Measurements from ENCODE around the gene STX3.
"Not testable (repeated sequence)": the region's sequence is repeated elsewhere in the genome, so short reads cannot be mapped to it uniquely, and the experiment has no call there.

The STX3 gene

DNA sequence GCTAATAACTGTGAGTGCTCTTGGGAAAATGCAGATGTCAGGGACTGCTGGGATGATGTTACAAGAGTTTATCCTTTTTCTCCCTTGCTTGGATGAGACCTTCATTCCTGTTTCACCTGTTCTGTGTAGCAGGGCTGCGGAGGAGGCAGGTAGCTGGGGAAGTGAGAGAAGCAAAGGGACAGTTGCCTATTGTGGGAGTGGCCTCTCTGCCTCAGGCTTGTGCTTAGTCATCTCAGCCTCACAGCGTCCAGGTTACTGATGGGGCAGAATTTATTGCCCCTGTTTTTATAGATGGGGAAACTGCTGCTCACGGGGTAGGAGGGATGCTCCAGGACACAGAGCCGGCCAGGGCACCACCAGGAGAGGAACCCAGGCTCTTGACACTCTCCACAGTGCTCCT lies 1.7 kb downstream of the STX3 start:
- no peak overlapping the region for H3K4me3 ChIP-seq (ENCODE audit: low read depth, low read length)

DNA sequence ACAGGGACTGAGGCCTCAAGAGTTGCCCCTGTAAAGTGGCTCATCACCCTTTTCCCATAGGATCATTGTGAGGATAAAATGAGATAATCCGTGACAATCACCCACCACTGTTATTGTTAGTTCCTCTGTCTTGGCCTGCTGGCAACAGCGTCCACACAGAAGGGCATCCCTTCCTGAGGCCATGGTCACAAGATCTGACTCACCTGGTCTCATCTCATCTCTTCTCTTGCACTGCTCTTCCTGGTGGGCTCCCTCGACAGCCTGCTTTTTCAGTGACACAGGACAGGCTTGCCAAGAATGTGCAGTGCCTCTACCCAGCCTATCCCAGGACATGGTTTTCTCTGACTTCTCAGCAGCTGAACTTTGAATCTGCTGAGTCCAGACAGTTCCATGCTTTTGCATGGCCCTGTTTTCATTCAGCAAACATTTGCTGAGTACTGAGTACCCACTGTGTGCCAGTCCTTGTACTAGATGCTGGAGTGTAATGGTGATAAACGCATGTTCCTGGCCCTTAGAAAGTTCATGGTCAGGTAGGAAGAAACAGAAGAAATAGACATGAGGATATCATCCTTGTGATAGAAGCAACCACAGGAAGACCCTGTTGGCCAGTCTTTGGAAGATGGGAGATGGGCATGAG lies 3.3 kb downstream of the STX3 start:
- no peak overlapping the region for H3K4me3 ChIP-seq (ENCODE audit: low read depth, low read length)

DNA sequence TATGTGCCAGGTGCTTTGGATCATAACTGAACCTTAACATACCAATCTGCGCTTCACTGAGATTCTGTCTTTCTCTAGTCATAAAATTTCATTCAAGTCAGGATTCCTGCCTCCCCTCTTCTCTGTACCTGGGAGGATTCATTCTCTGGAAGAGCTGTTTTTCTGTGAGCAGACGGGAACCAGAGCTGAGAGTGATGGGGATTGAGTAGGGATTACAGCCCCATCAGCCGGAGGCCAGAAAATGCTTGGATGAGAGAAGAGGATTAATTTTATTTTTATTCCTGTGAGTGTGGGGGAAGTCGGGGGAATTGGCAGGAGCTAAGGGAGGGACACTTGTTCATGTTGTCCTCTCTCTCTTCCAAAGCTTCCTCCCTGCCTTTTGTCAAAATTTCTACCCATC lies 4.7 kb downstream of the STX3 start:
- no peak overlapping the region for H3K4me3 ChIP-seq (ENCODE audit: low read depth, low read length)

DNA sequence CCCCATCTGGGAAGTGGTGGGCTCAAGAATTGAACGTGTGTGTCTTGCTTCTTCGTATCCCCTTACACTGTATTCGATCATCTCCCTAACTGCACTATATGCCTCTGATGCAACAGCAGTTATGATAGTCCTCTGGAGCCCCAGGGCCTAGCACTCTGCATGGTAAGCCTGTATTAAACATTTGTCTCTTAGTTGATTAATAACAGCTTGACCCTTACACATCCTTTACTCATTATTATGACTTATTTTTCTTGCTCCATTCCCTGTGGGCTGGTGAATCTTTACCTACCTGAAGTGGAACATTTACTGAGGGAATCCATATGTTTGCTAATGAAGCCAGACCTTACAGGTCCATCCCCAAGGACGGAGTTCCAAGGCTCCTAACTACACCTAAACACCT lies 5.6 kb downstream of the STX3 start:
- no peak overlapping the region for H3K4me3 ChIP-seq (ENCODE audit: low read depth, low read length)

DNA sequence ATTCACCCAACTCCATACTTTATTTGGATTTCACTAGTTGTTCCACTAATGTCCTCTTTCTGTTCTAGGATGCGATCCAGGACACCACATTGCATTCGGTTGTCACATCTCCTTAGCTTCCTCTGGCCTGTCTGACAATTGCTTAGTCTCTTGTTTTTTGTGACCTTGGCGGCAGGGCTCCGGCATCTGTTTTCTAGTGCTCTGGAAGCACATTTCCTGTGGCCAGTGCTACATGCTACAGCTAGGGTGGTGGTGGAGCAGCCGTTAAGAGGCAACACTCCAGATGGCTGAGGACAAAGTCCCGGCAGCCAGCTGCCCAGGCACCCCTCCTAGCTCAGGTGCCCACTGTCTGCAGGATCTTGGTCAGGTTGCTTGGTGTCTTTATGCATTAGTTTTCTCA lies 6.8 kb downstream of the STX3 start:
- no peak overlapping the region for H3K4me3 ChIP-seq (ENCODE audit: low read depth, low read length)

DNA sequence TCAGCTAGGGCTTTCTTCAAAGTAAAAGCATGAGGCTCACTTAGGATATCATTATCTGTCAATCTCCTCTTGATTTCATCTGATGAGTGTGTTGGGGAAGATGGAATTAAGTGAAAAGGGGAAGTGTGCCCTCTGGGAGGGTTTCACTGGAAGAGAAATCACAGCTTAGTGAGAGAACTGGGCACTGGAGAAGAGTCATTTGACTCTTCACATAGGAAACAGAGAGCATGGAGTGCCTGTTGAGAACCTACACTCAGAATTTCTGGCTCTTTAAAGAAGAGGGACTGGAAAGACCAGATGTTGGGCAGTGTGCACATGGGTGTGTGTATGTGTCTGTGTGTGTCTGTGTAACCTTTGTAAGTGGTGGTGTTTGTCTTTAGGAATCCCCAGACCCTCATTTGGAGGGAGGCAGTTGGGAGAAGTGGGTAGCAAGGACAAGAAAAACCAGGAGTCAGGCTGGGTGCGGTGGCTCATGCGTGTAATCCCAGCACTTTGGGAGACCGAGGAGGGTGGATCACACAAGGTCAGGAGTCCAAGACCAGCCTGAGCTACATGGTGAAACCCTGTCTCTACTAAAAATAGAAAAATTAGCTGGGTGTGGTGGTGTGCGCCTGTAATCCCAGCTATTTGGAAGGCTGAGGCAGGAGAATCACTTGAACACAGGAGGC lies 10.0 kb downstream of the STX3 start:
- no peak overlapping the region for H3K4me3 ChIP-seq (ENCODE audit: low read depth, low read length)

DNA sequence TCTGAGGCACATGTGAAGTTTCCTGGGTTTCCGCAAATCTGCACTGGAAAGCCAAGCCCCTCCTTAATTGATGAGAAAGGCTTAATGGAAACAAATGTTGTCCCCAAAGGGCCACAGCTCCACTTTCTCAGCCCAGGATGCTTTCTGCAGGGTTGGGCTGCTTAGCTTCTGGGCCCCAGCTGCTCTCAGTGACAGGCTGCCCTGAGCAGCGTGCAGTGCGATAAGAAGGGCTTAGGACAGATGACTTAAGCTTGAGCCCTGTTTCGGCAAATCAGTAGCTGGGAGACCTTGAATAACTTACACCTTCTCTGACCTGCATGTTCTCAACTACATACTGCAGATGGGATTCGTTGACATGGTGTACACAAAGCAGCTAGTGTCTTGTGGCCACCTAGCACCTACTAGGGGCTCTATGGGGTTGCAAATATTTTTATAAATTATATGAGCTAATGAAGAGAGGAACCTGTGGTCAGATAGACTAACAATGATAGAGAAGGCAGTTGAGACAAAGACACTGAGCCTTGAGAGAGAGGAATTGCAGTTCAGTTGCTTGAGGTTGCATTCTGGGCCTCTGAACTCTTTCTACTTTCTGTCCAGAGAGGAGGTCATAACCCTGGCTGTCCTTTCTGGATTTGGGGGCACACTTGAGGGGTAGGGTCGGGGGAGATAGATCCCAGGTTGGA lies 11.5 kb downstream of the STX3 start:
- H3K4me3 ChIP-seq (ENCODE audit: low read depth, low read length): no peak overlapping the region

DNA sequence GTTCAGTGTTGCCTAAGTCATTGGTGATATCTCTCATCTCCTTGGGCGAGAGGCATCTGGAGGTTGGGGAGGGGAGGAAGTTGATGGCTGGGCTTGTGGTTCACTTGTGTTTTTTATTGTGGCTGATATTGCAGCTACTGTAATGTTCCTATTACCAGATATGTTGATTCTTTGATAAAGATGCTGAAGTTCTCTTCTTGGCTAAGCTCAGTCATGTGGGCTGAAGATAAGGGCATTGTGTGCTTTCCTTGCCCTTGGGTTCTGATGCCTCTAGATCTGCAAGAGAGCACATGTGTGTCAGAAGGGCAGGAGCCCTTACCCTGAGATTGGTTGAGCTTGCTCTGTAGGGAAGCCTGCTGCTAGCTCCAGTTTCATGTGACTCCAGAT lies 12.0 kb downstream of the STX3 start:
- H3K4me3 ChIP-seq (ENCODE audit: low read depth, low read length): no peak overlapping the region

DNA sequence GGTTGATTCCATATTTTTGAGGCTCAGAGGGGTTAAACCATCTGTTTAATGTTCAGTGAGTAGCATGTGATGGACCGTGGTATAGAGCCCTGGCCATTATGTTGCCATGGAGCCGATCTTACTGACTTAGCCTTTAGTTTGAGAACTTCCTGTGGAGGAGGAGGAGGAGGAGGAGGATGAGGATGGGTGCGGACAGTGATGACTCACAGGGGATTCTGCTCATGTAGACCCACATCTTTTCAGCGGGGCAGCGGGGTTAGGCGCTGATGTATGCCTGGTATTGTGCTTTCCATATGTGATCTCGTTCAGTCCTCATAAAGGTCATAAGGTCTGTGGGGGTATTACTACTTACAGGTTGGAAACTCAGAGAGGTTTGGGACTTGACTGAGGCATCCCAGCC lies 13.9 kb downstream of the STX3 start:
- H3K4me3 ChIP-seq (ENCODE audit: low read depth, low read length): no peak overlapping the region

DNA sequence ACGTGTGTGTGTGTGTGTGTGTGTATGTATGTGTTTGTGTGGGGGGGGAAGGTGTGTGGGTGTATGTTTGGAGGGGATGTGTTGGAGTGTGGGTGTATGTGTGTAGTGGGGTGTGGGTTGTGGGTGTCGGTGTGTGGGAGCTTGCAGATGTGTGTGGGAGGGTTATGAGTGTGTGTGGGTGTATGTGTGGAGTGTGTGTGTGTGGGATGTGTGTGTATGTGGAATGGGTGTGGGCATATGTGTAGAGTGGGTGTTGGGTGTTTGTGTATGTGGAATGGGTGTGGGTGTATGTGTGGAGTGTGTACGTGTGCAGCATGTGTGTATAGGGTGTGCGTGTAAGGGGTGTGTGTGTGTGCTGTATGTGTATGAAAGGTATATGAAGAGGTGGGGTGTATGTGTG lies 14.7 kb downstream of the STX3 start:
- no peak overlapping the region for H3K4me3 ChIP-seq (ENCODE audit: low read depth, low read length)

DNA sequence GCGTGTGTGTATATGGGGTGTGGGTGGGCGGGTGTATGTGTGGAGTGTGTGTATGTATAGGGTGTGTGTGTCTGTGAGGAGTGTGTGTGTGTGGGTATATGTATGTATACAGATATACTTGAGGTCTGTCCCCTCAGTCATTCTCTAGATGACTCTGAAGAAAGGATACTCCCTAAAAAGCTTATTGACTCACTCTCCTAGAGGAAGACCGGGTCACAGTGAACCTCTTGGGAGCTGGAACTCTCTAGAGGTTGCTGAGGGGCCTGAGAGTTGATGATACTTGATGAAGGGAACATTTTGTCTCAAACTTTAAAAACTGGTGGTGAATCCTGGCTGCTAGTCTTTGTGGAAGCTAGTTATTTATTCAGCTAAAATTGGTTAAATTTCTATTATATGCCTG lies 15.1 kb downstream of the STX3 start:
- H3K4me3 ChIP-seq (ENCODE audit: low read depth, low read length): no peak overlapping the region

DNA sequence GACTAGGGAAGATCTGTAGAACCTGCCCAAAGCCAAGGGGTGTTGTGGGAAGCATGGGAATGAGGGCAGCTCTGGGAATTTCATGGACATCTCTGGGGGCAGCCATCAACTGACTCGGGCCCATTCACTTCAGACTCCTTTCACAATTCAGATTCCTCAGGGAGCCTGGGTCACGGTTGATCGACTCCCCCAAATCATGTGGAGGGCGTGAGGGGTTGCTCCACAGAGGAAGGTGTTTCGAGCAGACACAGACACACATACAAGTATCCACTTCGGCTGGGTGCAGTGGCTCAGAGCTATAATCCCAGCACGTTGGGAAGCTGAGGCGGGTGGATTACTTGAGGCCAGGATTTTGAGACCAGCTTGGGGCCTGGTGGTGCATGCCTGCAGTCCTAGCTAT lies 15.7 kb downstream of the STX3 start:
- H3K4me3 ChIP-seq (ENCODE audit: low read depth, low read length): no peak overlapping the region

DNA sequence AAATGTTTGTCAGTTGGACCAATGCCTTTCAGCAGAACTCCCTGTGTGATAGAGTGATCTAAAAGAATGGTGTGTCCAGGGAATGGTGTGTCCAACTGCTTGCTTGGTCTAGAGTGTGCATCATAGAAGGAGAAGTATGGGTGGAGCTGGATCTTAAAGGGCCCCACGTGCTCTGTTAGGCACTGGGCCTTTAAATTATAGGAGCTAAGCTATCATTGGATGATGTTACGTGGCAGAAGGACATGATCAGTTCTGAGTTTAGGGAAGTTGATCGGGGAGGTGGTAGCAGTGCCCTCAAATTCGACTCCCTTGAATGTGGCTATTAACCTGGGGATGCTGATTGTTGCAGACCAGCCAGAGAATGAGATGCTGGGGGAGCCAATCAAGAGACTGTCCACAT lies 16.4 kb downstream of the STX3 start:
- no peak overlapping the region for H3K4me3 ChIP-seq (ENCODE audit: low read depth, low read length)

DNA sequence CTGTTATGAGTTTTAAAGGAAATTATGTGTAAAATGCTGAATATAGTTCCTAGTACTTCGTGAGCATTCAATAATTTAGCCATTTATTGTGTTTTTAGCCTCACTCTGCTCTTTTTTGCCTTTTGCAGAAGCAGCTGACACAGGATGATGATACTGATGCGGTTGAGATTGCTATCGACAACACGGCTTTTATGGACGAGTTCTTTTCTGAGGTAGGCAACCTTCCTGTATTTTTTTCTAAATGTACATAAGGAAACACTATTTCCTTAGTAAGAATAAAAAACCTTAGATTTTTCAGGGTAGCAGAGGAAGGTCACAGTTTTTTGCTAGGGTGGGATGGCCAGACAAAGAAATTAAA lies 17.9 kb downstream of the STX3 start:
- no peak overlapping the region for H3K4me3 ChIP-seq (ENCODE audit: low read depth, low read length)

DNA sequence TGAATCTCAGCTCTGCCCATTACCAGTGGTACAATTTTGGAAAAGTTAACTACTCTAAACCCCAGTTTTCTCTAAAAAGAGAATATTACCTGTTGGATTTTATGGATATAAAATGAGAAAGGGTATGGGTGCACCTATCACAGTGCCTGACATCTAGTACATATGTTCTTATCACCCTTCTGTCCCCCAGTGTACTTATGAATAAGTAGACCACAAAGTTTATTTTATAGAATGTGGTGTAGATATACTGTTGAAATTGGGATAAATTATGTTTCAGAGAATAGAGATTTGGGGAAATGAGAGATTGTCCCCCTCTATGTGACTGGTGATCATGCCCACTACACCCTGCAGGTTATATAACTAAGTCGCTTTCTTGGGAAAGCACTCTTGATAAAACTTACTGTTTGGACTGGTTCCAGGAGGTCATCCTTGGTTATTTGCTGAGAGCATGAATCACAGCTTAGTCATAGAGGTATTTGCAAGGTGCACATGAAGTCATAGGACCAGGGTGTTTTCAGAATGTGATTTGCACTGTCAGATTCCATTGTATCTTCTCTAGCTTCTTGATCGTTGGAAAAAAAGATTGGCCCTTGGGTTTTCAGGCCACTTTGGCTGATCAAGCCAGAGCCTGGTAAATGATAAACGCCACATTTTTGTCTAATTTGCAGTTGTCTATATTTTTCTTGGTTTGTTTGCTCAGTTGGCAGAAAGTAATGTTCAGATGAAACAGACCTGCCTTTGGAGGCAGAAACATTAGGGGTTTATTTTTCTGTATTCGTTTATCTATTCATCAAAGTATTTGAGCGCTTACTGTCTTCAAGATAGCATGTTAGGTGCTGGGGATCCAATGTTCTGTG lies 21.3 kb downstream of the STX3 start:
- H3K4me3 ChIP-seq (ENCODE audit: low read depth, low read length): no peak overlapping the region

DNA sequence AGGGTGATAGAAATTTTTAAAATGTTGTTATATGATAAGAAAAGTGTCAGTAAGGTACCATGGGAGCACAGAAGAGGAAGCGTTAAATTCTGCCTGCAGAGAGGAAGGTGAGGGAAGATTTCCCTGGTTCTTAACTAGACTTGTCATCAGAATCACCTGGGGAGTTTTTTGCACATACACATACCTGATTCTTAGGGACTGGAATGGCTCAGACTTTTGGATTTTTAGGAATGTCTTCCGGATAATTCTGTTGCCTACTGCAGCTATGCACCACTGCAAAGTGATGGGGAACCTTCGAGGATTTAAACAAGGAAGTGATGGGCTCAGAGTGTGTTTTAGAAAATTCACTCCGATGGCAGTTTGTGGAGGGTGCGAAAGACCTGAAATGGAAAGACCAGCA lies 21.9 kb downstream of the STX3 start:
- H3K4me3 ChIP-seq (ENCODE audit: low read depth, low read length): no peak overlapping the region

DNA sequence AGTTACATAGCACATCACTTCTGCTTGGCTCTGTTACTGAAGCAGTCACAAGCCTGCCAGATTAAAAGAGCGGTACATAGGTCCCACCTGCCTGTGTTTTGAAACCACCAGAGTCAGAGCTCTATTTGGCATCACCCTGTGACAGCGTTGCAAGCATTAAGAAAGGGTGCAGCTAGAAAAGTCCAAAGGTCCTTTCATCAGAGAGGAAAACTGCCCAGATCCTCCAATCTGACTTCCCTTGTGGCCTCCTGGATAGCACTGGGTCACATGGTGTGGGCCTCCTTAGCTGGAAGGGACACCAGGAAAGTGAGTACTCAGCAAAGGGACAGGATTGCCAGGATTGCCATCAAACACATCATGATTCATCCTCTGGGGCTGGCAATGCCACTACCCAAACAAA lies 22.9 kb downstream of the STX3 start:
- no peak overlapping the region for H3K4me3 ChIP-seq (ENCODE audit: low read depth, low read length)

DNA sequence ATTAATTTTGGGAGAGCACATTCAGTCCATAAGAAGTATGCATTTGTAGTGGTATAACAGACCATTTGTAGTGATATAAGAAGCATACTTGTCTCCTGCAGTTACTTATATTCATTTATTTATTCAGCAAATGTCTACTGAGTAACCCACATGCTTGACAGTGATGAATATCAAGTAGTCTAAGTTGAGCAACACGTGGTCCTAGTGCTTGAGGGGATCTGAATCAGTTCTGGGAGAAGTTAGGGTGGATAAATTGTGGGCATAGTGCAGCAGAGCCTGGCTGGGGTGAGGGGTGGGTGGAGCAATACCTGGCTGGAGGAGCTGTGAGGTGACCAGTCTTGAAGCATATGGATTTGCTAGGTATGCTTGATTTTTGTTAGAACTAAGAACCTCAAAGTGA lies 24.3 kb downstream of the STX3 start:
- no peak overlapping the region for H3K4me3 ChIP-seq (ENCODE audit: low read depth, low read length)

DNA sequence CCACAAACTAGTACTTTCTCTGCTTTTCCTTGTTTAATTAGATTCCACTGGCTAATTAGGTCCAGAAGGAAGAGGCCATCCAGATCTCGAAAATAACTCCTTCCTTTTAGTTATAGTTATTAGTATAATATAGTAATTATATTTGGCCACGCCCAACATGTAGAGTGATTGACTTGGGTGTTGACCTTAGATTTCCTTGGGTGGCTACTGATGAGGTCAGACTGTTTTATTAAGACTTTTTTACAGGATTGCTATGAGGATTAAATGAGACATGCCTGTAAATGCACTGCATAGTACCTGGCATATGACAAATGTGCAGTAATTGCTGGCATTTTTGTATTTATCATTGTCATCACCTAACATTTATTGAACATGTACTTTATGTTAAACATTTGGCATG lies 26.9 kb downstream of the STX3 start:
- H3K4me3 ChIP-seq (ENCODE audit: low read depth, low read length): no peak overlapping the region

DNA sequence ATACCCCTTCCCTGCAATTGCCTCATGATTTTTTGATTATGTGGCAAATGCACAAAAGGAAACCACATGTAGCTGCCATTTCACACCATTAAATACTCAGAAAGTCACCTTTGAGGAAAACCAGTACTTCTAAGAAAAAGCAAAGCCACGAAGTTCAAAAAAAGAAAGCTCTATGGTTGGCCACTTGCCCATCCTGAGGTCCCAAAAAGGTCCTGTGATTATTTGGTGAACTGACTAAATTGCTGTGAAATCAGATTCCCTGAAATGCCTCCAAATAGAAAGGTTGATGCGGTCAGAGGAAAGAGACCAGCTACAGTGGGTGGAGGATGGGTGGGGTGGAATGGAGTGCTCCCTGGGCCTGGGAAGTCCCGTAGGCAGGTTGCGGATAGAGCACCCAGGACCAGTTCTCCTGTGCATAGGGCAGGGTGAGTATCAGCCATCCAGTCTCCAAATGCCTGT lies 28.5 kb downstream of the STX3 start:
- H3K4me3 ChIP-seq (ENCODE audit: low read depth, low read length): no peak overlapping the region

DNA sequence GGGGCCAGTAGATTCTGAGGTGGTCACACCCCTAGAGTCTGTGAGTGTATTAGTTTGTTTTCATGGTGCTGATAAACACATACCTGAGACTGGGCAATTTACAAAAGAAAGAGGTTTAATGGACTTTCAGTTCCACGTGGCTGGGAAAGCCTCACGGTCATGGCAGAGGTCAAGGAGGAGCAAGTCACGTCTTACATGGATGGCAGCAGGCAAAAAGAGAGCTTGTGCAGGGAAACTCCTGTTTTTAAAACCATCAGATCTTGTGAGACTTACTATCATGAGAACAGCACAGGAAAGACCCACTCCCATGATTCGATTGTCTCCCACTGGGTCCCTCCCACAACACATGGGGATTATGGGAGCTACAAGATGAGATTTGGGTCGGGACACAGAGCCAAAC lies 29.3 kb downstream of the STX3 start:
- not testable (repeated sequence) for H3K4me3 ChIP-seq (ENCODE audit: low read depth, low read length)

DNA sequence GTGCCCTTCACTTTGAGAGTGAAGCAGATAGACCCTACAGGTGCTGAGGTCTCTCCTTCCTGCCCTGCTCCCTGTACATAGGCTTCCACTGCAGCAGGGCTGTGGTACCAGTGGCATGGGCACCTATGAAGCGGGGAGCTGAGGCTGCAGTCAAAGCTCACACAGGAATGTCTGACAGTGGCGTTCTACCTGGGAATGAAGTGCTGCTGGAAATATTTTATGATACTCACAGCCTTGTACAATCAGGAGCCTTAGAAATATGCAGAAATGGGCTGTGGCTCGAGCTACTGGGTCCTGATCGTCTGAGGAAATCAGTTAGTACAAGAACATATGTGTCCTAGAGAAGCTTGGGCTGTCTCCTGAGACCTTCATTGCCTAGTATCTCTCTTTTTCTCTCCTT lies 30.6 kb downstream of the STX3 start:
- H3K4me3 ChIP-seq (ENCODE audit: low read depth, low read length): no peak overlapping the region

Data from iPS-11a (cell line).